GM13977 (cell line): ENCODE data around the gene ZBTB48.
"Not testable (repeated sequence)": the region's sequence is repeated elsewhere in the genome, so short reads cannot be mapped to it uniquely, and the experiment has no call there.

Experiments used
- DNase-seq: peaks from one replicate; pipeline ENCODE4 v3.0.0; 2012; ENCODE audit warnings: low spot score
- CTCF ChIP-seq: IDR thresholded peaks from 2 replicates; pipeline ENCODE4 v1.5.1; 2012; ENCODE audit warnings: mild to moderate bottlenecking, control low read depth; ENCODE audit not compliant: insufficient read depth; ENCODE audit errors: extremely low read depth, missing control alignments
- in situ Hi-C: fragments of 300-500 bp; cut with MboI; formaldehyde crosslinking; loops from one replicate; pipeline ENCODE4 v1.12.0; 2022; ENCODE audit warnings: low sequenced_read_pairs, low pct_unique_long_range_greater_than_20kb, mixed read lengths, inconsistent platforms; ENCODE audit not compliant: unreplicated experiment

Gene ZBTB48

GRCh38 chr1:6635161-6635909, 55.5 kb downstream of the ZBTB48 start:
- DNase-seq = no peak
- in situ Hi-C loops = no loop called here
- no peak for TF ChIP-seq CTCF

GRCh38 chr1:6635910-6636760, 56.3 kb downstream of the ZBTB48 start:
- in situ Hi-C loops = no loop called here
- DNase-seq = no peak
- TF ChIP-seq CTCF = no peak

GRCh38 chr1:6636778-6637177, 57.0 kb downstream of the ZBTB48 start:
- in situ Hi-C loops, DNase-seq: not testable (repeated sequence)

GRCh38 chr1:6637770-6638169, 58.0 kb downstream of the ZBTB48 start:
- no peak for TF ChIP-seq CTCF
- in situ Hi-C loops = no loop called here
- DNase-seq = no peak

- in situ Hi-C loops = no loop called here
- DNase-seq = no peak
- no peak for TF ChIP-seq CTCF
These were observed 58.4 kb downstream of the ZBTB48 start for GRCh38 chr1:6638226-6638625.
